Adrenal gland (tissue), 12 donors: ENCODE data around the gene GABARAPL1. TPM values are rescaled to one million over a fixed set of nuclear protein-coding genes. Genes with fewer than 3 reads are reported as not detected.
A peak's percentile ranks its signal among the peaks of the same experiment; 100 is the strongest.

Experiments used
- DNase-seq, 7 donors: peaks; one replicate each; pipeline ENCODE4 v3.0.0-alpha.2; 2019 to 2020
- H3K27ac ChIP-seq, 5 donors: fragments of 200-600 bp; sonication (generic) in 4 of 5; 1 replicate in 3 of 5; 2 replicates in 2 of 5; pipeline versions ENCODE4 v1.5.1 to v1.8.0; 2016 to 2020; ENCODE audit warnings: mild to moderate bottlenecking in 1 of 5
- H3K27me3 ChIP-seq: fragments of 200-600 bp; 2 replicates; pipeline ENCODE4 v1.8.0; 2021
- H3K36me3 ChIP-seq, 2 donors: fragments of 200-600 bp; replicated peaks in 1 of 2; 1 replicate in 1 of 2; 2 replicates in 1 of 2; pipeline versions ENCODE4 v1.5.1 to v1.8.0; 2018 to 2022
- H3K4me1 ChIP-seq, 2 donors: fragments of 200-600 bp; replicated peaks in 1 of 2; 1 replicate in 1 of 2; 2 replicates in 1 of 2; pipeline versions ENCODE4 v1.5.1 to v1.8.0; 2018 to 2021
- H3K4me3 ChIP-seq, 4 donors: fragments of 200-600 bp; sonication (generic) in 3 of 4; one replicate each; pipeline ENCODE4 v1.5.1; 2016 to 2018
- H3K9me3 ChIP-seq, 3 donors: fragments of 200-600 bp; sonication (generic) in 1 of 3; replicated peaks in 1 of 3; 1 replicate in 2 of 3; 2 replicates in 1 of 3; pipeline versions ENCODE4 v1.5.1 to v1.8.0; 2016 to 2021
- POLR2A ChIP-seq, 2 donors: fragments of 450-650 bp; IDR thresholded peaks; one replicate each; pipeline ENCODE4 v1.6.1; 2017; ENCODE audit warnings: antibody characterized with exemption in 2 of 2, mild to moderate bottlenecking in 2 of 2, moderate library complexity in 1 of 2
- whole genome bisulfite sequencing, 4 donors: extraction: QIAGEN DNeasy Blood & Tissue Kit in 2 of 4; methylation state at CpG; one replicate each; pipeline versions ENCODE4 v1.1.5 to v1.1.7; 2013 to 2017; 5-methylcytosine and 5-hydroxymethylcytosine counted together
- intact Hi-C, 2 donors: fragments of 100-400 bp; cut with DNase I; formaldehyde crosslinking; loops; one replicate each; pipeline versions ENCODE4 v1.14.1 to v1.15.0; 2022 to 2023
- polyA plus RNA-seq, 3 donors: library from polyadenylated mRNA; stranded (reverse); fragments of 200-250 nt in 2 of 3; fragments of 350-450 nt in 1 of 3; fragmentation: Illumina TruSeq in 1 of 3; extraction: RNeasy Lipid Tissue Mini Kit (QIAGEN cat#74804) in 1 of 3; gene quantifications; one replicate each; pipeline ENCODE4 v1.2.3, GENCODE V29; 2013 to 2014
- total RNA-seq, 9 donors: library from RNA; depleted of rRNA in 4 of 9; stranded (reverse); fragments of >200 nt in 4 of 9; fragments of 120-200 nt in 1 of 9; fragmentation: NEBNext Ultra II Directional in 1 of 9; extraction: Animal tissue kit (Norgen Biotek cat#: 25700) in 1 of 9; gene quantifications; one replicate each; pipeline versions ENCODE4 v1.1.0 to v1.2.4, GENCODE V29; 2013 to 2023
- TF ChIP-seq, protein P1 (sequence below), 6 experiments: fragments of 450-650 bp in 4 of 6; fragments of 200-600 bp in 2 of 6; sonication (generic) in 1 of 6; IDR thresholded peaks; 1 replicate in 5 of 6; 2 replicates in 1 of 6; pipeline versions ENCODE4 v1.5.1 to v1.8.0; 2016 to 2021; ENCODE audit warnings: antibody characterized with exemption in 6 of 6, mild to moderate bottlenecking in 2 of 6, moderate library complexity in 1 of 6
- donor health status: healthy with polysubstance abuse.
- donor health status: Bipolar disorder and iron deficiency.
- donor health status: DM: yes; HTN: yes; CAD: no.
- donor health status: DM: no; HTN: no; CAD: no.
- donor health status: DM: no; HTN: no; CAD: no.
- donor health status: DM: yes; HTN: yes; CAD: no.

The GABARAPL1 gene
- total and polyA plus RNA-seq, 12 donors = 58.2 to 260 (median 89.4) TPM

DNA sequence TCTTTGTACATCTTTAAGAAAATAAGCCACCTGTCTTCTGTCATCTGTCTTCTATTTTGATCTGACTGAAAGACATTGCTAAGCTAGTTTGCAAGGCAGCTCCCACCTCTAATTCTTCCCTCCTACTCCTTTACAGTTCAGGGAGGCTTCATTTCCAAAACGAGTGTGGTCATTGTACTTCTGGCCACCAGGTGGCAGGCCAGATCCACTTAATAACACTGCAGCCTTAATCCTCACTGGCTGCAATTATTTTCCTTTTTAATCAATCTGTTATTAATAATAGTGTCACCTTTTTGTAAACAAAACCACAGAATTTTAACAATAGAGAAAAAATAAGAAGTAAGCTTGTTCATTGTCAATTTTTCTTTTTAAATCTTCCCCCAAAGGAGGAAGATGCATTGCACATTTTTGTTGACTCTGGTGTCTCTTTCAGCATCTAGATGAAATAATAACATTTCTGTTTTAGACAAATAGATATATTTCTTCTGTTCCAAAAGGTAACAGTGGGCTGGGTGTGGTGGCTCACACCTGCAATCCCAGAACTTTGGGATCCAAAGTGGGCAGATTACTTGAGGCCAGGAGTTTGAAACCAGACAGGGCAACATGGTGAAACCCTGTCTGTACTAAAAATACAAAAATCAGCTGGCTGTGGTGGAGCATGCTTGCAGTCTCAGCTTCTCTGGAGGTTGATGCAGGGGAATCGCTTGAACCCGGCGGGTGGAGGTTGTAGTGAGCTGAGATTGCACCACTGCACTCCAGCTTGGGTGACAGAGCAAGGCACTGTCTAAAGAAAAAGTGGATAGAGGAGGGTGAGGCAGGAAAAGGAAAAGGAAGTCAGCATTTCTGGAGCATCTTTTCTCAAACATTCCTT is 23.3 kb downstream of the GABARAPL1 start:
- 24 to 65% (median 34%) methylated on average over 4 of the region's 4 CpGs for WGBS, 4 donors
- no peaks in the 10 kb centered on the region for H3K27me3 ChIP-seq
- no peaks in the 10 kb centered on the region for H3K9me3 ChIP-seq
- no peak for TF ChIP-seq POLR2A (IDR thresholded peaks at IDR 0.05)
- TF ChIP-seq, protein P1, sequence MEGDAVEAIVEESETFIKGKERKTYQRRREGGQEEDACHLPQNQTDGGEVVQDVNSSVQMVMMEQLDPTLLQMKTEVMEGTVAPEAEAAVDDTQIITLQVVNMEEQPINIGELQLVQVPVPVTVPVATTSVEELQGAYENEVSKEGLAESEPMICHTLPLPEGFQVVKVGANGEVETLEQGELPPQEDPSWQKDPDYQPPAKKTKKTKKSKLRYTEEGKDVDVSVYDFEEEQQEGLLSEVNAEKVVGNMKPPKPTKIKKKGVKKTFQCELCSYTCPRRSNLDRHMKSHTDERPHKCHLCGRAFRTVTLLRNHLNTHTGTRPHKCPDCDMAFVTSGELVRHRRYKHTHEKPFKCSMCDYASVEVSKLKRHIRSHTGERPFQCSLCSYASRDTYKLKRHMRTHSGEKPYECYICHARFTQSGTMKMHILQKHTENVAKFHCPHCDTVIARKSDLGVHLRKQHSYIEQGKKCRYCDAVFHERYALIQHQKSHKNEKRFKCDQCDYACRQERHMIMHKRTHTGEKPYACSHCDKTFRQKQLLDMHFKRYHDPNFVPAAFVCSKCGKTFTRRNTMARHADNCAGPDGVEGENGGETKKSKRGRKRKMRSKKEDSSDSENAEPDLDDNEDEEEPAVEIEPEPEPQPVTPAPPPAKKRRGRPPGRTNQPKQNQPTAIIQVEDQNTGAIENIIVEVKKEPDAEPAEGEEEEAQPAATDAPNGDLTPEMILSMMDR (IDR thresholded peaks at IDR 0.05) = peak; percentile 77 to 88 (median 83)
- no peaks in the 10 kb centered on the region for H3K36me3 ChIP-seq
- peak in 2 of 7 donors; percentile 26 to 34 for DNase-seq
- H3K4me1 ChIP-seq = no peaks in the 10 kb centered on the region
- intact Hi-C loops = loop anchor here in 1 of 2 donors (5.0 kb wide), 1 partner anchor 326 kb away; no protein-coding TSS in a partner anchor
- H3K4me3 ChIP-seq = no peak overlapping the region
- H3K27ac ChIP-seq = no peak overlapping the region

DNA sequence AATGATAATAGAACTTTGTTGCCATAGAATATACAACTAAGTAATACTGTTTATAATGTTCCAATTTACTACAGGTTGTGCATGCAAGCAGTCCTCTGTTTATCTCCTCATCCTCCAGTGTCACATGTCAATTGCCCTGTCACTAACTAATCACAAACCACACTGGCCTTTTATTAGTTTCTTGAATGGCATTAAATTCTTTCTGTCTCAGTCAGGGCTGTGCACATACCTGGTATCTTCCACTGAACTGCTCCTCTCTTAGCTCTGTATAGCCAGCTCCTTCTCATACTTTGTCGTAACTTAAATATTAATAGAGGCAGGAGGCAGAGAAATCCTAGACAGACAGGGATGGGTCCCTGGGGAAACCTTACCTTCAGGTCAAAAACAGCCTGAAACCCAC is 24.0 kb downstream of the GABARAPL1 start:
- H3K27me3 ChIP-seq = no peaks in the 10 kb centered on the region
- intact Hi-C loops = loop anchor here in 1 of 2 donors (5.0 kb wide), 1 partner anchor 326 kb away; no protein-coding TSS in a partner anchor
- no peak overlapping the region for H3K27ac ChIP-seq
- no peak overlapping the region for H3K4me3 ChIP-seq
- no peaks in the 10 kb centered on the region for H3K9me3 ChIP-seq
- DNase-seq = no peak
- 96 to 100% (median 96%) methylated on average over 1 of the region's 1 CpG for WGBS, 4 donors
- H3K4me1 ChIP-seq = no peaks in the 10 kb centered on the region
- no peak for TF ChIP-seq POLR2A (IDR thresholded peaks at IDR 0.05)
- TF ChIP-seq, protein P1 (IDR thresholded peaks at IDR 0.05) = no peak
- no peaks in the 10 kb centered on the region for H3K36me3 ChIP-seq

DNA sequence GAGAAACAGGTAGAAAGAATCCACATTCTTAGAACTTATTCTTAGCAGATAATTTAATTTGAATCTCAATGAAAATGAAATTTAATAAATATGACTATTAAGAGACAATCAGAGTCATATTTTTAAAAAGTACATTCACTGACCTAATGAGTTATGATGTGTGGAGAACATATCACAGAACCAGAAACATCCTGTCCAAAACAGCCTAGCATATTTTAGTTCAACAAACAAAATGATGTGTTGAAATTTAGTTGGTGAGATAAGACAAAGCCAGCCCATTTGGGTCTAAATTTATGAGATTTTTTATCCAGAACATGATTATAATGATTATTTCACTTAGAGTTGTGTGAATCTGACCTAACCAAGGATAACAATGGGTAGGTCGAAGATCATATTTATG is 25.8 kb downstream of the GABARAPL1 start:
- no peaks in the 10 kb centered on the region for H3K9me3 ChIP-seq
- WGBS, 4 donors = 73 to 86% (median 78%) methylated on average over 1 of the region's 1 CpG
- TF ChIP-seq POLR2A (IDR thresholded peaks at IDR 0.05) = no peak
- TF ChIP-seq, protein P1 (IDR thresholded peaks at IDR 0.05) = no peak
- DNase-seq = no peak
- H3K4me1 ChIP-seq = no peaks in the 10 kb centered on the region
- H3K27ac ChIP-seq = no peak overlapping the region
- intact Hi-C loops = loop anchor here in 1 of 2 donors (5.0 kb wide), 1 partner anchor 324 kb away; no protein-coding TSS in a partner anchor
- no peaks in the 10 kb centered on the region for H3K27me3 ChIP-seq
- H3K4me3 ChIP-seq = no peak overlapping the region
- H3K36me3 ChIP-seq = no peaks in the 10 kb centered on the region

DNA sequence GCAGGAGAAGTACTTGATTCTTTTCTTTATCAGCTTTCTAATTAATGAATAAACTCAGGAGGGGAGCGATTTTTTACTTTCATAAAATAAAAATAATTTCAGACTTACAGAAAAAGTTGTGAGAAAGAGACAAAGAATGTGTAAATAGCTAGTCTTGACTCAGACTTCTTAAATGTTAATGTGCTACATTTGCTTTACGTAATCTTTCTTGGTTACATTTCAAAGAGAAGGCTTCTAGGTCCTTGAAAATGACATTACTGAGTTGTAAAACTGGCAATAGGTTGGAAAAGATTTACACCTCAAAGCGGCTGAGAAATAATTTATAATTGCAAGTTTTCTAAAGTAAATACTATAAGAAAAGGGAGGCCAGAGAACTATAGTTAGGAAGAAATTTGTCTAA is 28.6 kb downstream of the GABARAPL1 start:
- no peak for DNase-seq
- H3K9me3 ChIP-seq = no peaks in the 10 kb centered on the region
- H3K36me3 ChIP-seq = no peaks in the 10 kb centered on the region
- H3K27me3 ChIP-seq = no peaks in the 10 kb centered on the region
- no peak for TF ChIP-seq POLR2A (IDR thresholded peaks at IDR 0.05)
- TF ChIP-seq, protein P1 (IDR thresholded peaks at IDR 0.05) = no peak
- H3K27ac ChIP-seq = no peak overlapping the region
- no peaks in the 10 kb centered on the region for H3K4me1 ChIP-seq
- WGBS, 4 donors = 56 to 59% (median 57%) methylated on average over 3 of the region's 3 CpGs
- no peak overlapping the region for H3K4me3 ChIP-seq
- intact Hi-C loops = no loop called here
